OCI-LY3 (cell line): ENCODE data around the gene MGAT3.

Experiments used
- CTCF ChIP-seq: fragments of 200-600, 300-600 bp; sonication (generic); IDR thresholded peaks from 2 replicates; pipeline ENCODE4 v1.5.1; 2014; ENCODE audit warnings: antibody characterized with exemption, low read length, low read depth
- EZH2phosphoT487 ChIP-seq: fragments of 200-600 bp; shearing (Covaris generic); IDR thresholded peaks from 2 replicates; pipeline ENCODE4 v1.6.1; 2018; ENCODE audit warnings: antibody characterized with exemption, mixed run types, low read depth

GRCh38 chr22:39517470-39517869 is 60.7 kb downstream of the MGAT3 start:
- TF ChIP-seq CTCF (no peak), EZH2phosphoT487 (no peak)
